Mammary epithelial cell (primary cell): ENCODE results near the gene CLEC16A.

Experiments
- EZH2 ChIP-seq: IDR thresholded peaks from 2 replicates; pipeline ENCODE4 v1.6.1; 2012; ENCODE audit warnings: low read length, inconsistent platforms, borderline replicate concordance
- TF ChIP-seq, protein P1 (sequence below), 2 donors: IDR thresholded peaks in 1 of 2; conservative IDR thresholded peaks in 1 of 2; 2 replicates each; pipeline ENCODE4 v1.5.1; 2011 to 2012; ENCODE audit warnings: inconsistent platforms in 2 of 2, low read length in 2 of 2, mild to moderate bottlenecking in 2 of 2, control low read depth in 1 of 2, low read depth in 1 of 2; ENCODE audit not compliant: insufficient read depth in 1 of 2; ENCODE audit errors: extremely low read depth in 1 of 2

DNA sequence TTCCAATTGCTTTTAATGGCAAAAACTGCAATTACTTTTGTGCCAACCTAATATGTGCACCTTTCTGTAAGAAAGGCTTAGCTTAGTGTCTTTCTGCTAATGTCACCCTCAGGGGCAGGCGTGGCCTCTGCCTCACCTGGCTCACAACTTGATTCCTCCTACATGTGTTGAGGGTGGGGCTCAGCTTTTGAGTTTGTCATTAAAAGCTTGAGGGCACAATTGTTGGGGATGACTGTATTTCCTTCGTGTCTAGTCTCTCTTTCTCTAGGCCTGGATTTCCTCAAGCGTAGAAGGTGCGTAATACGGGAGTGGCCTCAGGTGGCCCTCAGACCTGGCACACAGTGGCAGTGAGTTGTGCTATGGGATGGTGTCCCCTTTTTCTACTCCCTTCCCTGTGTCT lies 94.4 kb downstream of the CLEC16A start:
- TF ChIP-seq, protein P1, sequence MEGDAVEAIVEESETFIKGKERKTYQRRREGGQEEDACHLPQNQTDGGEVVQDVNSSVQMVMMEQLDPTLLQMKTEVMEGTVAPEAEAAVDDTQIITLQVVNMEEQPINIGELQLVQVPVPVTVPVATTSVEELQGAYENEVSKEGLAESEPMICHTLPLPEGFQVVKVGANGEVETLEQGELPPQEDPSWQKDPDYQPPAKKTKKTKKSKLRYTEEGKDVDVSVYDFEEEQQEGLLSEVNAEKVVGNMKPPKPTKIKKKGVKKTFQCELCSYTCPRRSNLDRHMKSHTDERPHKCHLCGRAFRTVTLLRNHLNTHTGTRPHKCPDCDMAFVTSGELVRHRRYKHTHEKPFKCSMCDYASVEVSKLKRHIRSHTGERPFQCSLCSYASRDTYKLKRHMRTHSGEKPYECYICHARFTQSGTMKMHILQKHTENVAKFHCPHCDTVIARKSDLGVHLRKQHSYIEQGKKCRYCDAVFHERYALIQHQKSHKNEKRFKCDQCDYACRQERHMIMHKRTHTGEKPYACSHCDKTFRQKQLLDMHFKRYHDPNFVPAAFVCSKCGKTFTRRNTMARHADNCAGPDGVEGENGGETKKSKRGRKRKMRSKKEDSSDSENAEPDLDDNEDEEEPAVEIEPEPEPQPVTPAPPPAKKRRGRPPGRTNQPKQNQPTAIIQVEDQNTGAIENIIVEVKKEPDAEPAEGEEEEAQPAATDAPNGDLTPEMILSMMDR (conservative IDR thresholded peaks at IDR 0.05 in 1 of 2, IDR thresholded peaks at IDR 0.05 in 1 of 2; ENCODE audit: extremely low read depth in 1 of 2, insufficient read depth in 1 of 2, low read depth in 1 of 2, low read length in 2 of 2): no peak
- no peak for TF ChIP-seq EZH2
